Stimulated activated naive CD4-positive, alpha-beta T cell (primary cell): ENCODE measurements around the gene LTC4S.

Experiments
- DNase-seq, 6 experiments: peaks; one replicate each; lab custom pipeline; 2025; lab: John Stamatoyannopoulos, UW

LTC4S gene

DNA sequence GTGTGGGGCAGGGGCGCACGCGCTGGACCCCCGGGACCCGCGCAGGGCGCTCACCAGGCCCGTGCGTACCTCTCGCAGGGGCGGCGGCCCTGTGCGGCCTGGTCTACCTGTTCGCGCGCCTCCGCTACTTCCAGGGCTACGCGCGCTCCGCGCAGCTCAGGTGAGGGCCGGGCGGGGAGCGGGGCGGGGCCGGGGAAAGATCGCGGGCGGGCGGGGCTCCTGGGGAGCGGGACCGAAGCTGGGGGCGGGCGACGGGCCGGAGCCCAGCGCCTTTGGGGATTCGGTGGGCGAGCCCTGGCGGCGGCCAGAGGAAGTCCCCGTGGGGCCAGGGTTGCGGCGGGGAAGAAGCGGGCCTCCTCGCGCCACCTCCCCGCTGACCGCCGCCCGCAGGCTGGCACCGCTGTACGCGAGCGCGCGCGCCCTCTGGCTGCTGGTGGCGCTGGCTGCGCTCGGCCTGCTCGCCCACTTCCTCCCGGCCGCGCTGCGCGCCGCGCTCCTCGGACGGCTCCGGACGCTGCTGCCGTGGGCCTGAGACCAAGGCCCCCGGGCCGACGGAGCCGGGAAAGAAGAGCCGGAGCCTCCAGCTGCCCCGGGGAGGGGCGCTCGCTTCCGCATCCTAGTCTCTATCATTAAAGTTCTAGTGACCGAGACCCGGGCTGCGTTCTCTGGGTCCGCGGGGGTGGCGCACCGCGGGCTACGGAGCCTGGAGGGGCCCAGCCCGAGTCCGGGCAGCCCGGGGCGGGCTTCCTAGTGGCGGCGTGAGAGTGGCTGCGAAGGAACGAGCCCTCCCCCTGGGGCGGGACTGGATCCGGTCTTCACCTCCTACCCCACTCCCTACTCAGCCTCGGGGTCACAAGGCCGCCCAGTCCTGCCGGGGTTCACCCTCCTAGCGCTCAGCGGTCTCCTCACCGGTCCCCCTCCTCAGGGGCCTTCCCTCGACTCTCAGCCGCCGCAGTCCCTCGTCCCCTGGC is 2.4 kb downstream of the LTC4S start:
- peak; percentile 47 to 76 (median 64) for DNase-seq

DNA sequence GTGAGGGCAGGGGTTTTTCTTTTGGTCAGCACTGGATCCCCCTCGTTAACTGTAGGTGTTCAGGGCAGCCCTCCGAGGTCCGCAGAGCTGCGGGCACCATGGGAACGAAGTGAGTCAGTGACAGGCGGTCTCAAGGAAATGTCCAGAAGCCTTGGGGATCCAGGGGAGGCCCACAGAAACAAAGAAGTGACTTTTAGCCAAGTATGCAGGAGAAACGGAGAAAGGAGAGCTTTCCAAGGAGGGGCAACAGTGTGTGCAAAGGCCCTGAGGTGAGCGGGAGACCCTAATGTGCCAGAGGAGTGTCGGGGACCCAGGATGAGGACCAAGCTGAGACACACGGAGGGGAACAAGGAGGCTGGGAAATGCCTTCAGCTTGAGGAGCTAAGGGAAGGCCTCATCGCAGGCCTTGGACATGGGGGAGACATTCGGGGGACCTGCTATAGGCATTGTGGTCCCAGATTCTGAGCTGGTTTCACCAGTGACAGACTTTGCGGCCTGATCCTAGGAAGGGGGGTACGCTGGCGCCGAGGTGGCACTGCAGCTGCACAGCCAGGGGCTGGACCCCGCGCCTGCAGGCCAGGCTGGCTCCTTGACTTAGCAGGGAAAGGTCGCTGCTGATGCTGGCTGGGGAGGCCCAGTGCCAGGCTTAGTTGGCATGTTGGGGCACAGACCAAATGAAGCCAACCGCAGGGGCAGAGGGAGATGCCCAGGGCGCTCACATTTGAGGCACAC is 3.3 kb downstream of the LTC4S start:
- no peak for DNase-seq

DNA sequence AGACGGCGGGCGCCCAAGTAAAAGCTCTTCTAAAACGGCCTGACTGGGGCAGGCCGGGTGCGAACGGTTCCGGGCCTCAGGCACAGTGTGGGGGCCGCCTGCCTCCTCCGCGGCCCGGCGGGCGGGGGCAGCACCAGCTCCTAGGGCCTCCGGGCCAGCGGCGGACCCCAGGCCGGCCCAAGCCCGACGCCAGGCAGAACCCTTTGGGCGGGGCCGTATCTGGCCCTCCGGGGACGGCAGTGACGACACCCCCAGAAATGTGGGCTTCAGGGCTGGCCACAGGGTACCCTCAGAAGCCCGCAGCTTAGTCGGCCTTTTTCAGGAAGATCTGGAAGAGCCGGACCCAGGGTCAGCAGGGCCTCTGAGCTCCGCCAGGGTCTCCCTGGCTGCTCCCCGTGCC is 4.0 kb downstream of the LTC4S start:
- no peak for DNase-seq

DNA sequence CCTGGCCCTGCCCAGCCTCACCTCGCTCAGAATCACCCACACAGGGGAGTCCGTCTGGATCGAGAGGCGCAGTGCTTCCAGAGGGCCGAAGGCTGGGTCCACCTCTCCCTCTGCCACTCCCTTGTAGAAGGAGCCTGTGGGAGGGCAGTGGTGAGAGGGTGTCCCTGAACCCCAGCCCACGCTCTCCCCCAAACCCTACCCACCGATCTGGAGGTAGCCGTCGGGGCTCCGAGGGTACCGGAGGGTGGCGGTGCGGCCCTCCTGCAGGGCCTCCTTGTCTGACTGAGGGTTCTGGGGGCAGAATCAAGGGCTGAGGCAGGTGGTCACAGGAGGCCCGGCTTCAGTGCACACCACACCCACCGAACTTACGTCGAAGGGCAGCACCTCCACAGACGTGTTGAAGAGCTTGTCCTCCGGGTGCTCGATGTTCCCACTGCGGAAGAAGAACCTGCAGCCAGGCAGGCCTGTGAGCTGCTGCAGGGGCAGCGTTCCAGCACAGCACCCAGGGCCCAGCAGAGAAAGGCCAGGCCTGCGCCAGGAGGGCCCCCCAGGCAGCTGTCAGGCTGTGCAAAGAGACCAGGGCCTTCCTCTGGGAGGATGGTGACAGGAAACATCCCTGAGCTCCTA is 4.5 kb downstream of the LTC4S start:
- DNase-seq = no peak

DNA sequence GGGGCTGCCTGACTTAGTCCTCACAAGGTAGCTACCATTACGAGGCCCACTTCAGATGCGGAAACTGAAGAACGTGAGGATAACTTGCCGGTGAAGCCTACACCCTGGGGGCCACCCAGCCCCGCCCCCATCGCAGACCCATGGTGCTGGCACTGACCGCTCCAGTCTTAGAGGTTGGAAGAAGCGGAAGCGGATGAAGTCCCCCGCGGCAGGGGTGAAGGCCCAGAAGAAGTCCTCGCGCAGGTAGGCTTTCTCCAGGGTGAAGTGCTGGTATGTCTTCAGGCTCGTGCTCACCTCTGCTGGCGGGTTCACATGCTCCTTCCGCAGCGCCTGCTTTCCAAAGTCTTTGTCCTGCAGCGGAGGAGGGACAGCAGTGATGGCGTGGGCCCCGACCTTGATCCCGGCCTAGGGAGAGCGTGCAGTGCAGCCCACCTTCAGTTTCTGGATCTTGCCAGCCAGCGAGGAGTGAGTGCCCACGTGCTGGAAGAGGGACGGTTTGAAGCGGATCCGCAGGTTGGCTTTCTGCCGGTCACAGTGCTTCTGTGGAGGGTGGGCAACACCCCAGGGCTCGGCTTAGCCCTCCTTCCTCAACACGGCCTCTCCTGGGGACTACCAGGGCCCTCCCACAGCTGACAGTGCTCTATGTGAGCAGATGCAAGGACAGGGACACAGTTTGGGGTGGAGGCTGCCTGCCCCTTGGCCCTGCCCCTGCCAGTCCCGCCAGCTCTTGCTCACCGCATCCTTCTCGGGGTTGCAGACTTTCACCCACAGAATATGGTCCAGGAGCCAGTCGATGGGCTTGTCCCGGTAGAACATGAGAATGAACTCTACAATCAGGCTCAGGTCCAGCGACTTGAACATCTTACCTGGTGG is 5.2 kb downstream of the LTC4S start:
- no peak for DNase-seq

DNA sequence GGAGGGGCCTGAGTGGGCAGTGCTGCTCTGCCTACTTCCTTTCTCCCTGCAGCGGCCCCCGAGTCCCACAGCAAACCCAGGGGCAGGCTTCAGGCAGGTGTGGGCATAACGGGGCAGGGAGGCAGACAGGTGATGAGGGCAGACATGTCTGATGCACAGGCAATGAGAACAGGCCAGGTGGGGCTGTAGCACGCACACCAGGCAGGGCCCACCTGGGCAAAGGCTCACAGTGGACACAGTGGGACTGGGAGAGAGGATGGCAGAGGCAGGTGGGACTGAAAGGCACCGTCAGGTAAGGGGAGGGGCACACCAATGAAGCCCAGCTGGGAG is 5.8 kb downstream of the LTC4S start:
- no peak for DNase-seq

DNA sequence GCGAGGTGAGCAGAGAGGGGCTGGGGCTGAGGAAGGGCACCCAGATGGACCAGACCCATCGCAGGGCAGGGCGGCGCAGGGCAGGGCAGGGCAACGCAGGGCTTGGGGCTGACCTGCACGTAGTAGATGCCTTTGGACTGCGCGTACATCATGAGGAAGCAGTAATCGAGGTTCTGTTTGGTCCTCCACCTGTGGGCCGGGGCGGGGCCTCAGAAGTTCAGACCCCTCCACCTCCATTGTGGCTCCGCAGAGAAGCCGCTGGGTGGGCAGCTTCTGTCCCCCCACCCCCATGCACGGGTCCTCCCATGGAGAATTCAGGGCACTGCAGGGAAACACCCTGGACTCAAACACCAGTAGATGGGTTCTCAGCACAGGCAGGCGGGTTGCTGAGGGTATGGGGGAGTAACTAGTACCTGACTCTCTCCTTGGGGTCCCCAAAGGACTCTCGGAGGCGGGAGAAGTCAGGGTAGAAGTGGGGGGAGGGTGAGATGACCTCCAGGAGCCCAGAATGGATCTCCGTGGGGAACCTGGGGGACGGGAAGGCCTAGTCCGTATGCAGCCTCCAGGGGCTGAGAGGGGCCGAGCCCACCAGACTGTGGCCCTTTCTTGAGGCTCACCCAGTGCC is 6.4 kb downstream of the LTC4S start:
- no peak for DNase-seq

DNA sequence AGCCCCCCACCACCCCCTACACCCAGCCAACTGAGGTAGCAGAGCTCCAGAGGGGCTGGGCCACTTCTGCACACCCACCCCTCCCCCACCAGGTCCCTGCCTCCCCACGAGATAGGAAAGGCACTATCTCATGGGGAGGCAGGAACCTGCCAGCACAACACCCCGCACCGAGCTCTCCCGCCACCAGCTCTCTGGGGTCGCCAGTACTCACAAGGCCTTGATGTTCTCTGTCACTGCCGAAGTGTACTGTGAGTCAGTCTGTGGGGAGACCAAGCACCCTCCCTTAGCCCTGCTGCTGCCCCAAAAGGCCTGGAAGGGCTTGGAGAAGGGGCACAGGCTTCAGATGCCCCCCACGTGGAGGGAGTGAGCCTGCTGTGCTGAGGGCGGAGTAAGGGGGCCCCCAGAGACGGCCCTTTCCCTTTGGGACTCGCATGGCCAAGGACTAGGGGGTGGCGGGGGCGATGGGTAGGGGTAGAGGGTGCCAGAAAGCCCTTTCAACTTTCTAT is 7.0 kb downstream of the LTC4S start:
- DNase-seq = no peak

DNA sequence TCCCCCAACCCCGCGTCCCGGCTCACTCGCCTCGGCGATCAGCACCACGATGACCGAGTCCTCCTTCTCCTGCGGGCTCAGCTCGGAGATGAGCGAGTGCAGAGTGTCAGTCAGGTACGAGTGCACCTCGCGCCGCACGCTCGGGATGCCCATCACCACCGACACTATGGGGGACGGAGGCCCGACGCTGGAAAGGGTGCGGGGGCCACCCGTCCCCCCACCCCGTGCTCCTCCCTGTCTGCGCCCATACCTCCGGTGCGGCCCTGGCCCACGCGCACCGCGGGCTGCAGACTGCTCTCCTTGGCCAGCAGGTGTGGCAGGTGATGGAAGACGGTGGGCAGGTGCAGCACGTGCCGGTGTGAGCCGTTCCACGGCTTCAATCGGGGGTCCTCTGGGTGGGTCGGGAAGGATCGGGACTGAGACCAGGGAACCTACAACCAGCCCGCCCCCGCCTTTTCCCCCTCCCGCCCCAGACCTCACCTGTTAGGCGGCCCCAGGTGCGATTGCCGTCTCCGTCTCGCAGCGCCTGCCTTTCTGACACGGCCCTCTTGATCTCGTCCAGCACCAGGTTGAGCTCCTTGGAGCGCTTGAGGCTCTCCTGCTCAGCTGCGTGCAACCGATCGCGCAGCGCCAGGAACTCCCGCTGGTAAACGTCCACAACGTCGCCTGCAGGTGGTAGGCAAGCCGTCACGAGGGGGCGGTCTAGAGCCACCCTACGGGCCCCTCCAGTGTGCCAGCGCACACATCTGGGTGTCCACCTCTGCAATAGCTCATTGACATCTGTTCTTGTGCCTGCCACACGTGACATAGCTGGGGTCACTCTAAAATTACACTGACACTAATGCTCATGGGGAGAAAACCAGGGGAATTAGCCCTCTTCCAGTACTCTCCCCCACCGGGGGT is 7.8 kb downstream of the LTC4S start:
- DNase-seq = peak; percentile 57 to 80 (median 73)

DNA sequence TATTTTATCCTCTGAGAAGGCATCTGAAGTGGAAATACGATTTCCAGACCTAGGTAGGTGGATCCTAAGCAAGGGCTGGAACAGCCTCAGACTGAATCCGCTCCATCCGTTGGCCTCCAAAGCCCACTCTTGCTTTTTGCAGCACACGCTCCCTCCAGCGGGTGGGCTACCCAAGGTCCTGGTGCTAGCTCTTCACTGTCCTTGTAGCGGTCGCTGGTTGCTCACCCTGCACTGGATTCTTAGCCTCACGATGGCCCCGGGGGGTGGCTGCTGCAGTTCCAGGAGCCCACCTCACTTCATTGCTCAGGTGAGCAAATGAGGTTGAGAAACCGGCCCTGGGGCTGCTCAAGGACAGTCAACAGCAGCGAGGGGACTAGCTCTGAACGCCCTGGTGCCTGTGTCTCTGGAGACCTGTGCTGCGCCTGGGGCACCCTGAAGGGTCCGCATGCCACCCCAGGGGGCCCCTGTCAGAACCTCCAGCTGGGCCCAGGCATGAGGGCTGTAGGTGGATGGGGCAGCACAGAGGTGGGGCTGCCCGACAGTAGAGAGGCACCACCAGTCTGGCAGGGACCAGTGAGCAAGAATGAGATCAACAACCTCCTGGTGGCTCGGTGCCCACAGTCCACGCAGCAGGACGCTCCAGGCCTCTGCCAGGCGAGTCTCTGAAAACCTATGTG is 8.6 kb downstream of the LTC4S start:
- DNase-seq = no peak

DNA sequence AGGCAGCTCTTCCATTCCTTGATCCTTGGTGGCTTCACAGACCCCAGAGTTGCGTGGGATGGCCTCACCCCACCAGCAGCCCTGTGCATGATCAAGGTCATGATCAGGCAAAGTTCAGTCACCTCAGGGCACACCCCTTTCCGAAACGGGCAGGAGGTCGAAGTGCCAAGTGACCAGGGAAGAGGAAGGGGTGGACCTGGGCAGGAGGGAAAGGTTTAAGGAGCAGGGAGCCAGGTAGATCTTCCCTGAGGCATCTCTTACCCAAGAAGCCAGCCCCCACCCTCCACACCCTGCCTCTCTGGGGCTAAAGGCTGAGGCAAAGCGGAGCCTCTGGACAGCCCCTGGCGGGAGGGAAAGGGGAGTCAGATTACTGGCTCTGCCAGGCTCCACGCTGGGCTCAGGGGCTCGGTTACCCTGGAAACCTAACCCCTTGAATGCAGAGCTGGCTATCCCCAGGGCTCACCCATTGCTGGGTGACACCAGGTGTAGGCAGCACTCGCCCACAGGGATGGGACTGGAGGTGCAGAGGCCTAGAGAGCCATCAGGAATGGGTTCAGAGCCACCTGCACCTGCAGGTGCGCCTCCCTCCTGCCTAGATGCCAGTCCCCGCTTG is 9.3 kb downstream of the LTC4S start:
- DNase-seq = no peak

DNA sequence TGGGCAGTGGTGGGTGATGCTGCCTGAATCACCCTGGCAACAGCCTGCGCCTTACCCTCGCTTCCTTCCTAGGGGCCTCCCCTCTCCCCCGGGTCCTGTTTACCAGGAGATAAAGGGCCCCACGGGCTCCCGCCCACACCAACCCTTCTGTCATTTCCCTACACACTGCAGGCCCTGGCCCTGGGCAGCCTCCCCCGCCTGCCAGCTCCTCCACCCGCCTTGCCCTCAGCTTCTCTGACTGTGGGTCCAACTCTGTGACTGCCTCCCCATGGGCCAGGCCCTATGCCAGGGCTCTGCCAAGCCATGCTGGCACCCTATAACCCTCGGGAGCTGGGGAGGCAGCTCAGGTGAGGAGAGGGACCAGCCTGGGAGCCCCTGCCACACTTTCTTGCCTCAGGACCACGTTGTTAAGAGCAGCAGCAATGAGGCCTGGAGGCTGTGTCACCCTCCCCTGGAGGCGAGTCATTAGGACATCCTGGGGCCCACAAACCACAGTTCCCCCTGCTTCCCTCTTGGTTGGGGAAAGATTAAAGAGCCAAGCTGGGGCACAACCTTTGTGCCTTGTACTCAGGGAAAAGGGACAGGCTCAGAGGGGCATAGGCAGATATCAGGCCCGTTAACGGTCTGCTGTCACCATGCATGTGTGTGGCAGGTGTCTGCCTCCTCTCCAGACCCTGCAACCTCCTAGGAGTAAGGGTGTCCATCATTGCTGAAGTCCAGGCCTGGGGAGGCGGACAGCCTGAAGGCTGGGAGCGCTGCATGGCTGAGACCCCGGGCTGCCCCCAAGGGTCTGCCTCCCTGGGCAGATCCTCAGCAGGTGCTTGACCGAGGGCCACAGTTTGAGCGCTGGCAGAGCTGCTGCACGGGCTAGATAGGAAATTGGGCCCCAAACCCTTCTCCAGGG is 10.1 kb downstream of the LTC4S start:
- DNase-seq = peak in 1 of 6 experiments; percentile 35

DNA sequence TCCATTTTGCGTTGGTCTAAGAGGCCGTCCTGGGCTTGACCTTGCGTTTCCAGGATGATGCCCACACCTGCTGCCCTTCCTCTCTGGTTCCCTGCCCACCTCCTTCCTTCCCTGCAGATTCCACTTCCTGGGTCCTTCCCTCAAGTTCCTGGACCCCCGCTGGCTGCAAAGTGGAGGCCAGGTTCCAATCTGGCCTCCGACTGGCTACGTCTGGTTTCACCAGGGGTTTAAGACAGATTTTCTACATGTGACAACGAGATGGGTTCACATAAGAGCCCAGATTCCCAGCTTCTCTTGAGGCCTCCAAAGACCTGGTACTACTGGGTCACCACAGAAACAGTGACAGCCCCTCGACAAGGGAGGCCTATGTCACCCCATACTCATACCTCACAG is 10.8 kb downstream of the LTC4S start:
- no peak for DNase-seq

DNA sequence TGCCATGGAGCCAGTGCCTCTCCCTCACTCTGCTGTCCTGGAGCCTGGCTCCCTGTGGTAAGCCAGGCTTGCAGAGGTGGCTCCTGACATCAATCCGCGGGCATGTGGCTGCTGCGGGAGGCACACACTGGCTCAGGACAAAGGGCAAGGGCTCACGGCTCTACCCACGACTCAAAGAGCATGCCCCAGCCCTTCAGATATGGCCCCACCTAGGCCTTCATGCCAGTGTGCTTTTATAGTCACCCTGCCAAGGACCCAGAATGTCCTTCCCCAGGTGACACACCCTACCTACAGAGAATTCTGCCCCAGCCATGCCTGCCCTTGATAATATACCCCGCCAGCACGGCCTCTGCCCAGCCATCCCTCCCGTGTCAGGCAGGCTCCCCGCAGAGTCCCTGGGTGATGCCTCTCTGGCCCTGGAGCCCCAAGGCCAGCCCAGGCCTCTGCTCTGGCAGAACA is 11.3 kb downstream of the LTC4S start:
- DNase-seq = no peak

DNA sequence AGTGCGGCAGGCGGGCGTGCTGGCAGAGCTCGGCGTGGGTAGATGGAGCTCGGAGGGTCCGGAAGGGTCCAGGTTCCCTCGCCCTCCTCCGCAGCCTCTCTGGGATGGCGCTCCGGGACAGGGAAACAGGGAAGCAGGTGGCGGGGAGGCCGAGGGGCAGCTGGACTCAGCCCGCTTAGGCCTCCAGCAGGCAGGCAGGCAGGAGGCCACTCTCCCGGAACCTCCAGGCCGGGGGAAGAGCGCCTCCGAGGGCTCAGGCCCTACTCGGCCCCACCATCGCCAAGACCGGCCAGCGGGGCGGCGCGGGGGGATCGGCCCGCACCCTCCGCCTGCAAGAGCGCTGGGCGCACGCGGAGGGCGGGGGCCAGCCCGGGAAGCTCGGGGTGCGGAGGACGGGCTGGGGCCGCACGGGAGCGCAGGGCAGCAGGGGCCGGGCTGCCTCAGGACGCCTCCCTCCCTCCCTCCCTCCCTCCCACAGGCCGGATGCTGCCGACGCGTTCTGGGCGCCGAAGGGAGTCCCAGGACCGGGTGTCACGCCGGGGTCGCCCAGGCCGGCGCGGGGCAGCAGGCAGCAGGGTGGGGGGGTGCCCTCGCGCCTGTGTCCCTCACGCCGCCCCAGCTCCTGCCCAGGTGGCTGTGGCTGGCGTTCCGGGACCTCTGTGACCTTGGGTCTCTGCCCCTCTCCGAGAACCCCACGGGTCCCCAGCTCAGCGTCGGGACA is 11.9 kb downstream of the LTC4S start:
- peak in 1 of 6 experiments; percentile 42 for DNase-seq

DNA sequence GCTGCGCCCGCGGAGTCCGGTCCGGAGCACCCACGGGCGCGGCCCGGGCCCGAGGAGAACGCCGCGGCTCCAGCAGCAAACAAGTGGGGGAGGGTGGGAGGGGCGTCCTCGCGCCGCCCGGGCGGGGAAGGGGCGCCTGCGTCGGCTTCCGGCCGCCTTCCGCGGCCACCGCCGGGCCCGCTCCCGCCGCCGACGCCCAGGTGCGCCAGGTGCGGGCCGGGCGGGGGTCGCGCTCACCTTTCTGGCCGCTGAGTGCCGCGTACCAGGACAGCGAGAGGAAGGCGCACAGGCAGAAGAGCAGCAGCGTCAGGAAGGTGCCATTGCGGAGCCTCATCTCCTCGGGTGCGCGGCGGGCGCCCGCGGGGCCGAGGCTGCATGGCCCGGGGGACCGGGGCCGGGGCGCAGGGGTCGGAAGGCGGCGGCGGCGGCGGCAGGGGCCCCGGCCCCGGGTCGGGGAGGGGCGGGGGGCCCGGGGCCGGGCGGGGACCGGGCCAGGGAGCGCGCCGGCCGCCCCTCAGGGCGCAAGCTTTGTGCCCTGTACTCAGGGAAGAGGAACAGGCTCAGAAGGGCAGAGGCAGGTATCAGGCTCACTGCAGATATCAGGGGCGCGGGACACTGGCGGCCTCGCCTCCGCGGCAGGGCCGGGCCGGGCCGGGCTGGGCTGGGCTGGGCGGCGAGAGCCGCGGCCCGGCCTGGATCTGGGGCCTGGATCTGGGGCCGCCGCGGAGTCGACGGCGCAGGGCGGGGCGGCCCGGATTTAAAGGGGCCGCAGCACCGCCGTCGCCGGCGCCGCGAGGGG is 12.7 kb downstream of the LTC4S start, which contains the start of gene MGAT4B:
TSS of gene MGAT4B (minus strand) at position 617 of the 799 bp plus-strand sequence. CDS start at position 334, 283 bp downstream.
- DNase-seq = peak; percentile 22 to 60 (median 42)
